ENCODE results near the gene TMEFF2.
"Not testable (repeated sequence)": the region's sequence is repeated elsewhere in the genome, so short reads cannot be mapped to it uniquely, and the experiment has no call there.

TMEFF2 gene

GRCh38 chr2:192127434-192127833 is 67.3 kb downstream of the TMEFF2 start:
- no peak for DNase-seq

GRCh38 chr2:192126912-192127311 is 67.8 kb downstream of the TMEFF2 start:
- DNase-seq: no peak

GRCh38 chr2:192126426-192126825 is 68.3 kb downstream of the TMEFF2 start:
- no peak for DNase-seq

- no peak for DNase-seq
These were observed 70.2 kb downstream of the TMEFF2 start for GRCh38 chr2:192124571-192124970.

- DNase-seq: no peak
These were observed 70.9 kb downstream of the TMEFF2 start for GRCh38 chr2:192123847-192124246.

- DNase-seq: no peak
These were observed 71.8 kb downstream of the TMEFF2 start for GRCh38 chr2:192122946-192123345.

GRCh38 chr2:192122141-192122540 is 72.6 kb downstream of the TMEFF2 start:
- DNase-seq: no peak

- DNase-seq: no peak
These were observed 75.2 kb downstream of the TMEFF2 start for GRCh38 chr2:192119536-192119935.

GRCh38 chr2:192117705-192118104 is 77.0 kb downstream of the TMEFF2 start:
- no peak for DNase-seq

- DNase-seq: not testable (repeated sequence)
These were observed 83.2 kb downstream of the TMEFF2 start for GRCh38 chr2:192111536-192111935.

- DNase-seq: no peak
These were observed 95.0 kb downstream of the TMEFF2 start for GRCh38 chr2:192099742-192100141.

GRCh38 chr2:192098814-192099491 is 95.8 kb downstream of the TMEFF2 start:
- DNase-seq: no peak

- no peak for DNase-seq
These were observed 103.3 kb downstream of the TMEFF2 start for GRCh38 chr2:192091476-192091875.

- no peak for DNase-seq
These were observed 103.8 kb downstream of the TMEFF2 start for GRCh38 chr2:192090911-192091310.

- DNase-seq: no peak
These were observed 107.3 kb downstream of the TMEFF2 start for GRCh38 chr2:192087398-192087958.

GRCh38 chr2:192082121-192082520 is 112.6 kb downstream of the TMEFF2 start:
- DNase-seq: no peak

- DNase-seq: not testable (repeated sequence)
These were observed 114.6 kb downstream of the TMEFF2 start for GRCh38 chr2:192080096-192080495.

- no peak for DNase-seq
These were observed 120.9 kb downstream of the TMEFF2 start for GRCh38 chr2:192073878-192074277.

GRCh38 chr2:192072778-192073177 is 122.0 kb downstream of the TMEFF2 start:
- no peak for DNase-seq

GRCh38 chr2:192072261-192072660 is 122.5 kb downstream of the TMEFF2 start:
- DNase-seq: no peak

- no peak for DNase-seq
These were observed 124.6 kb downstream of the TMEFF2 start for GRCh38 chr2:192070099-192070498.

GRCh38 chr2:192069417-192069816 is 125.3 kb downstream of the TMEFF2 start:
- no peak for DNase-seq

GRCh38 chr2:192068966-192069365 is 125.8 kb downstream of the TMEFF2 start:
- no peak for DNase-seq

- DNase-seq: no peak
These were observed 127.1 kb downstream of the TMEFF2 start for GRCh38 chr2:192067631-192068030.

GRCh38 chr2:192064459-192064858 is 130.3 kb downstream of the TMEFF2 start:
- no peak for DNase-seq

All from cerebellar nuclear complex (tissue), 1 donor.